ENCODE measurements around the gene OARD1.
"Not testable (repeated sequence)": the region's sequence is repeated elsewhere in the genome, so short reads cannot be mapped to it uniquely, and the experiment has no call there.

Gene OARD1, protein sequence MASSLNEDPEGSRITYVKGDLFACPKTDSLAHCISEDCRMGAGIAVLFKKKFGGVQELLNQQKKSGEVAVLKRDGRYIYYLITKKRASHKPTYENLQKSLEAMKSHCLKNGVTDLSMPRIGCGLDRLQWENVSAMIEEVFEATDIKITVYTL

DNA sequence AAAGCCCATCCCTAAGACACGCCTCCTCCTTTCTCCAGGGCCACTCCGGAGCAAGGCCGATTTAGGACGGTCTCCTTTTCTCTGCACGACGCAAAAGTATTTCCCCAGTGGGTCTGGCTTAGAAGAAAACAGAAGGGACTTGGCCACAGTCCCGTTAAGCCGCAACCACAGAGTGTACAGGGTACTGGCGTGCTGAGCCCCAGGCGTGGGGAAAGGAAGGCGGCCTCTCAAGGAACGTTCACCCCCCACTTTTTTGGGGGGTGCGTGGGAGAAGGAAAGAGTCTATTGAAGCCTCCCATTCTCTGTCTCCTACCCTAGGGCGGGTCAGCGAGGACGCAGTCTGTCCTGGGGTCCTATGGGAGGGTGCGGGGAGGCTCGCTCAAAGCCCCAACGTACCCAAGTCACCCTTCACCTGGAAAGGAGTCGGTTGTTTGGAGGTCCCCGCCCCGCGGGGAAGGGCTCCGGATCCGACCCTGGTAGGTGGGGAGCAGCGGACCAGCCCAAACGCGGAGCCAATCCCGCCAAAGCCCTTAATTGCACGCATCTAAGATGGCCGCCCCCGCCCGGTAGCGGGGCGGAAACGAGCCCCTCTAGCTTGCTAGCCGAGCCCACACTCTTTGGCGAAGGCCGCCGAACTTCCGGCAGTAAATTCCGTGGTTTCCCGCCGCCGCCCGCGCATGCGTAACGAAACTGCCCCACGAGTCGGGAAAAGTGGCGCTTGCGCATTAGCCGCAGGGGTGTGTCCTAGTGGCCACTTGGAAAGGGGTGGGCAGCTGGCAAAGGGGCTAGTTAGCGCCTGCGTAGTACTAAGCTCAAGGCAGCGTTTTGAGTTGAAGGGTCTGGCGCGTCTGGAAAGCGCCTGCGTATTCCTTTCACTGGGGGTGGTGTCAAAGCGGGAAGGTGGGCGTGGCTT lies at the start of gene OARD1:
Gene OARD1 (minus strand): TSS at position 434 of the 913 bp plus-strand sequence. CDS start 722 bp downstream, outside the sequence.
- DNase-seq (ENCODE audit: low read depth in 1 of 2, low spot score in 1 of 2): peak; percentile 99 to 100

DNA sequence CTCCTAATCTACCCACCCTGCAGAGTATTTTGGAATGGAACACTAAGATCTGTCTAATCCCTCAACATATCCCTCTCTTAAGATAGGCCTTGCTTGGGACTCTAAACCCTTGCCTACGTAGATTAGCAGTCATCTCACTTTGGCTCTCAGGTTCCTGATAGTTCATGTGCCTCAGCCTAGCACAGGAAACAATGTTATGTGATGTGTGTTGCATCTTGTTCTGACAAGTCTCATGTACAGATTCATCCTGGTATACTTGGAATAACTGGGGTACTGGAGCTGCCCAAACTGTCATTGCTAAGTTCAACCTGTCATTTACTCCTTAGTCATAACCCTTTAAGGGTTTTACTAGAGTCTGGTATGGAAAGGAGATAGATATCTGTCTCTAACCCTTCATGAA lies 47.9 kb upstream of the OARD1 start:
- DNase-seq (ENCODE audit: low read depth in 1 of 2, low spot score in 1 of 2): no peak

DNA sequence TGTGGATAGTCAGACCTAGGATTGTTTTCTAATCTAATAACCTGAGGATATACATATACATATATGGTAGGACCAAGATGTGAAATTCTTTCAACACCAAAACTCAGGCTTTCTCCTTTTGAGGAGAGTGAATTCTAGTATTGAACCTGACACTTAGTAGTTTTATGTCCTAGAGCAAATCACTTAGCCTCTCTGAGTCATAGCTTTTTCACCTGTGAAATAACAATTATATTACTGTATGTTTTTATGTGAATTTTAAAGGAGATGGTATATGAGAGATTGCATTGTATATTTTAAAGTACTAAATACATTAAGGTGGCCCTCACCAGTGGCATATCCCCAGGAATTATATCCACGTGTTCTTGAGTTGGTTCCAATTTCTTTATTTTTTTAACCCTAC lies 47.4 kb upstream of the OARD1 start:
- no peak for DNase-seq (ENCODE audit: low read depth in 1 of 2, low spot score in 1 of 2)

DNA sequence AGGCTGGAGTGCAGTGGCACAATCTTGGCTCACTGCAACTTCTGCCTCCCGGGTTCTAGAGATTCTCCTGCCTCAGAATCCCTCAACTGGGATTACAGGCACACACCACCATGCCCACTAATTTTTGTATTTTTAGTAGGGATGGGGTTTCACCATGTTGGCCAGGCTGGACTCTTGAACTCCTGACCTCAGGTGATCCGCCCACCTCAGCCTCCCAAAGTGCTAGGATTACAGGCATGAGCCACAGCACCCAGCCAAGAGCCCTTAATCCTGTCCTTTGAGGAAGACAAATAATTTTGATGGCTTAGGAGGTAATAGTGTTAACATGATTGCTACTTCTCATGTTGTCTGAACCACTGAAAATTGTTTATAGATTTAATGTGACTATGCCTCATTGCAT lies 42.9 kb upstream of the OARD1 start:
- DNase-seq (ENCODE audit: low read depth in 1 of 2, low spot score in 1 of 2): not testable (repeated sequence)

DNA sequence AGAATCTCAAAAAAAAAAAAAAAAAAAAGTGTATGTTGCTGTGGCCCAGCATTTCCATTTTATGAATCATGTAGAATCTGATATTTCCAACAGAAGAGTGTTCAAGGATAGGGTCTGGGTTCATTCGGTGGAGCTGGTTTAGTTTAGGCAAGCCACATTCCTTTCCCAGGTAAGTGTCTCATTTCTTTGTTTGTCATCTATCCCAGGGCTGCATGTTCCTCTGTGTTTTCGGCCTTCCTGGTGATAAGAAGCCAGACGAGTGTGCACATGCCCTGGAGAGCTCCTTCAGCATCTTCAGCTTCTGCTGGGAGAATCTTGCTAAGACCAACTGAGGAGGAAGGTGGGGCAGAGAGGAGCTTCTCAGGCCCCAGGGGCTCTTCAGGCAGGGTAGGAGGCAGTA lies 38.9 kb upstream of the OARD1 start:
- no peak for DNase-seq (ENCODE audit: low read depth in 1 of 2, low spot score in 1 of 2)

DNA sequence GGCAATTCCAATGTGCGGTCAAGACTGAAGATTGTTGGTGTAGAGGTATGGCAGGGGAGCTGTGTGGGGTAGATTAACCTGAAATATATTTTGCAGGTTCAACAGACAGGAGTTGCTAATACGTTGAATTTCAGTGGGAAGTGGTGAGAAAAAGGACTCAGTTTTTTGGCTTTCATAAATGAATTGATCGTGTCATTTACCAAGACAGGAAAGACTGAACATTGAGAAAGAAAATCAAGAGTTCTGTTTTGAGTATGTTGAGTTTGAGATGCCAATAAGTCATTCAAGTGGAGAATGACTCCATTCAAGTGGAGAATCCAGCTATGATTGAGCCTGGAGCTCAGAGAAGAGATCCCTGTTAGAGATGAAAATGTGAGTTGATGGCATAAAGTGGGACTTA lies 31.7 kb upstream of the OARD1 start:
- no peak for DNase-seq (ENCODE audit: low read depth in 1 of 2, low spot score in 1 of 2)

DNA sequence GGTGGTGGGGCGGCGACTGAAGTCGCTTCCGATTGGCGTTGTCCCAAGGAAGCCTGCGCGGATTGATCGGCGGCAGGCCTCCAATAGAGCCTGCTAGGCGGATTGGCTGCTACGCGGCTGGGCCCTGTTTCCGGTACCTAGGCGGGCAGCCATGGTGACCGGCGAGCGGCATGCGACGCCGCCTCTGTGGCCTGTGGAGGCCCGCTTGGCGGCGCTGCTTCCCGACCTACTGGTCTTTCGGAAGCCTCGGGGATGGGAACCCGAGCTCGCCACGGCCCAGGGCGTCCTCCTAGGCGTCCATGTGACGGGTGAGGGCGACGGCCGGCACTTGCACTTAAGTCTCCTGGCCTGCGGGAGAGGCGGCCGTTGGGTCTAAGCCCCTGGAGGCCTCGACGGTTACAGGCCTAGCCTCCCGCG lies 28.7 kb upstream of the OARD1 start:
- DNase-seq (ENCODE audit: low read depth in 1 of 2, low spot score in 1 of 2): peak in 1 of 2 donors; percentile 3

DNA sequence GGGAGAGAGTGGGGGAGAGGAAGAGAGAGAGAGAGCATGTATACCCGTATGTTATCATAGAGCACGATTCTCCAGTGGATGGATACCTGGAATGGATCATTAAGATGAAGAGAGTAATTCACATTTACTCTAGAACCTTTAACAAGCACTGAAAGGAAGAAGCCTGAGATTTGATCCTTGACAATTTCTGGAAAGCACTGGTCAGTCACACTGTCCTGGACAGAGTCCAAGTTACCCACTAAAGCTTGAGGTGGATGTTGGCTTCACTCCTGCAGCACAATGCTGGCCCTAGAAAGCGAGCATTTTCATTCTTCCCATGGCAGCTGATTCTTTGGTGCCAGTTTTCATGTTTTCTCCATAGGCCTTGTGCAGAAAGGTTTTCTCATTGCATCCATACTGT lies 26.2 kb upstream of the OARD1 start:
- DNase-seq (ENCODE audit: low read depth in 1 of 2, low spot score in 1 of 2): no peak

DNA sequence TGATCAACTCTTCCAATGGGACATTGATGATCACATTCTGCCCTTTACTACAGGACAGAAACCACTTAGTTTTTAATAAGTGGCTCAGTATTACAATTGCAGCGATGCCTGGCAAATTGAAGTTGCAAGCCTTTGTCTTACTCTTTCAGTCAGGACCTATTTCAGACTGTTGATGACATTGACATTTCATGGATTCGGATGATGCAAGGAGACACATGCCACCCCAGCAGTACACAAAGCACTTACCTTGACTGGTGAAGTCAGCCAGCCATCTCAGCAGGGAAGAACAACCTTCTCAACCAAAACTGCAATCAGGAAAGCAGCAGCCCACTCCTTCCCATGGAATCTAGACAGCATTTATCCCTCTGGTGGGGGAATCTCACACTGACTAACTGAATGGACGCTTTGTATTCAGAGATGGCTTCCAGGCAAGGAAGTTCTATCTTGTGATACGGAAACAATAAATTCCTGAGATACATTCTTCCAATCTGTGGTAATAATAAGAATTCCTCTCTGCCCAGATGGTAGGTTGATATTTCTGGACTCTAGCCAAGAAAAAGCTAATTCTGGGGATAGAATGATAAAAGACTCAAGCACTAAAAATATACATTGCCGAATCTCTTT lies 25.4 kb upstream of the OARD1 start:
- no peak for DNase-seq (ENCODE audit: low read depth in 1 of 2, low spot score in 1 of 2)

DNA sequence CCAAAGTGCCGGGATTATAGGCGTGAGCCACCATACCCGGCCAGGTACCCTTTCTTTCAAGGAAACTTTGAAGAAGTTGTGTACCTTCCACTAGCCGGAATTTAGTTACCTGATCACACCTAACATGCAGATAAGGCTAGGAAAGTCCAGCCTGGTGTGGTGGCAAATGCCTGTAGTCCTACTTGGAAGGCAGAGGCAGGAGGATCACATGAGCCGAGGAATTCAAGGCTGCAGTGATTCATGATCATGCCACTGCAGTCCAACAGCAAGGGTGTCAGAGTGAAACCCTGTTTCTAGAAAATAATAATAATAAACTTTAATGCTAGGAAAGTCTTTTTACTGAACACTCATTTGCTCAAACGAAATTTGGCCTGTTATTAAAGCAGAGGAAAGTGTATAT lies 21.6 kb upstream of the OARD1 start:
- DNase-seq (ENCODE audit: low read depth in 1 of 2, low spot score in 1 of 2): no peak

DNA sequence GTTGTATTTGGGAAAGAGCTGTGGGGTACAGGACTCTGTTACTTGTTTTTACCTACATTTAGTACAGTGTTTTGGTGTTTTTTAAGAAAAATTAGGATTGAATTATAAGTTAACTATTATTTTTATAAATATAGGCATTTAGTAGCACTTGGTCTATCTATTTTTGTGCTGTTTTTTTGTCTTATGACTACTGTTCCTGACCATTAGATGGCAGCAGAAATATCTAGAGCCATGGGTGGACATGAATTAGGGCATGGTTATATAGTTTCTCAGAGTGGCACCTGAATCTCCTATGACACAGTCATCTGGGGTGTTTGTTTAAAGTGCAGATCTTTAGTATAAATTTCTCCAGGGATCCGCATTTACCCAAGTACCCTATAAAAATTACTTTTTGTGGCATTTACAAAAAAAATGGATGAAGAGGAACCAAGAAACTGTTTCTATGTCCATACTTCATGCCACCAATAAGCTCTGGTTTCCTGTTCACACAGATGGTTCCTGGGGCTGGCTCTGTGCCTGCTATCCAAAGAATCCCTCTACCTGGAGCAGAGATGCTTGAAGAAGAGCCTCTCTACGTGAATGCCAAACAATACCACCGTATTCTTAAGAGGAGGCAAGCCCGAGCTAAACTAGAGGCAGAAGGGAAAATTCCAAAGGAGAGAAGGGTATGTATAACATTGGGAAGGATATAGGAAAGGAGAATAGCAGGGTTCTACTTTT lies 20.4 kb upstream of the OARD1 start:
- DNase-seq (ENCODE audit: low read depth in 1 of 2, low spot score in 1 of 2): no peak

DNA sequence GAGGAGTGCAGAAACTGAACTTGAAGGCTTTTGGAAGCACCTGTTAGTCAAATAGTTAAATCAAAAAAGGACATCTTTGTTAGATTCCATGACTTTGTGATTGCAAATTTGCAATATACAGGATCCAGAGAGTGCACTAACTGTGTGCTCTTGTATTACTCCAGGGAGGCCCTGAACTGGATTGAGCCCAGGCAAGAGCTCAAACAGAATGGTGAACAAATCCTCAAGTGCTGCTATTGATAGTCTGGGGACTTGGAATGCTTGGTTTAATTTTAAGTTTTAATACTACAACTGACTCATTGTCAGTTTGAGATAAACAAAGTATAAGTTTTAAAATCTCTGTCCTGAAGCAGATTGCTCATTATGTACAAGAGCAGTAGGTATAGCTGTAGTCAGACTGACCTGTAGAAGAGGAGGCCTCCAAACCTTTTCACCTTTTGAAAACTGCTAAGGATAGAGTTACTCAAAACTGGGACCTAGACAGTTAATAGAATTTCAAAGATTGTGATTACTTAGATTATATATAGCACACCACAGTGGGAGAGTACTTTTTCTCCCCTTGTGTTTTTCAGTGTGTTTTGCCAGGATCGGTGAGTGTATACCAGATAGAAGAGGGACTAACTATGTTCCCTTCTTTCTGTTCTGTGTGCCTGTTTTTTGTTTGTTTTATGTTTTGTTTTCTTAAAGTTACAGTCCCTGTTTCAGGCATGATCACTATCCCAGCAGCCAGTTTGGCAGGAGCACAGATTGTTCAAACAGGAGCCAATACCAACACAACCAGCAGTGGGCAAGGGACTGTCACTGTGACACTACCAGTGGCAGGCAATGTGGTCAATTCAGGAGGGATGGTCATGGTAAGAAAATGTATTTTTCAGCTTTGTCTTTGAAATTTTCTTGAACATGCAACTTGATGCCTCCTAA lies 18.9 kb upstream of the OARD1 start:
- DNase-seq (ENCODE audit: low read depth in 1 of 2, low spot score in 1 of 2): no peak

DNA sequence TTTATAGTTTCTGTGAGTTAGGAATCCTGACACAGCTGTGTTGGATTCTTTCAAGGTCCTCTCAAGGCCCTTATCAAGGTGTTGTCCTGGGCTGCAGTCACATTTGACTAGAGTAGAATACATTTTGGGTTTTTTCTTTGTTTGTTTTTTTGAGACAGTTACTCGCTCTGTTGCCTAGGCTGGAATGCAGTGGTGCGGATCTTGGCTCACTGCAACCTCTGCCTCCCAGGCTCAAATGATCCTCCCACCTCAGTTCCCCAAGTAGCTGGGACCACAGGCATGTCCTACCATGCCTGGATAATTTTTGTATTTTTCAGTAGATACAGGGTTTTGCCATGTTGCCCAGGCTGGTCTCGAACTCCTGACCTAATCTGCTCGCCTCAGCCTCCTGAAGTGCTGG lies 16.3 kb upstream of the OARD1 start:
- no peak for DNase-seq (ENCODE audit: low read depth in 1 of 2, low spot score in 1 of 2)

DNA sequence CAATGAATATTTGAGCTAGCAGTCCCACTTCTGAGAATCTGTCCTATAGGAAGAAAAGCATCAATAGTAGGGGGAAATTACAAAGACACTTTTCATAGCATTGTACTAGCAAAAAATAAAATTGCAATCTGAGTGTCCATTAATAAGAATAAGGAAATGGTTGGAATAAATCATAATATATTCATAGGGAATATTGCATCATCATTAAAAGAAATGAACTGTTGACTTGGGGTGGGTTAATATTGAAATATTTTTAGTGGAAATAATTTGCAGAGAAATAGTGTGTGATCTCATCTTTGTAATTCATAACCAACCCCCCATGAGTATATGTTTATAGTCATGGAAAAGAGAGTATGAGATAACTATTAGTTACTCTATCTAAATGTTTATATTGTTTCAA lies 13.0 kb upstream of the OARD1 start:
- no peak for DNase-seq (ENCODE audit: low read depth in 1 of 2, low spot score in 1 of 2)

DNA sequence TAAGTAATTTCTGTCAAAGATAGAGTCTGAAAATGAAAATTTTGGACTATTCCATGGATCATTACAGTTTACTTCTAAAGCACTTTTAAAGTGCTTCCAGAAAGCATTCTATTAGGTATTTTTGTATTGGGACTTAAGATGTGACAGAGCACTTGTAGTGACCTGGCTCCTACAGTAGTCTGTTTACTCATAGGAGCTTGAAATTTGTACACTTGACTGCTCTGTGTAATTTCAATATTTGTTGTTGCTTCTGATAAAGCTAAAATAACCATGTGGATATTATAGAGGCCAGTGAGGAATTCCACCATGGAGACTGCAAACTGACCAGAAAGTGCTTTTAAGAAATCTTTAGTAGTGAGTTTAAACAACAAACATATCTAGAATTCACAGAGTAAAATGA lies 10.9 kb upstream of the OARD1 start:
- DNase-seq (ENCODE audit: low read depth in 1 of 2, low spot score in 1 of 2): no peak

DNA sequence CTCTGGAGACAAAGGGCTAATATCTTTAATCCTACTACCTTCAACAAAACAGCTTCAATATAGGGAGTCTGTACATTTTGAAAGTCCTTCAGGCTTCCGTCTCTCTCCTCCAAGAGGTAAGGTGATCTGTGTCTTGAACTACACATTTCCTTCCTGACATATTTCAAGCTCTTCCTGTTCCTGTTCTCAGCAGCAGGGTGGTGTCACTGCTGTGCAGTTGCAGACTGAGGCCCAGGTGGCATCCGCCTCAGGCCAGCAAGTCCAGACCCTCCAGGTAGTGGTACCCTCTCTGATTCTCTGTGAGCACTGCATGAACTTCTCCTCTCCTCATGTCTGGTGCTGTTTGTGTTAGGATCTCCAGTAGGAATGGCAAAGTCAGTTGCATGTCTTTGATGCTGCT lies 8.5 kb upstream of the OARD1 start:
- DNase-seq (ENCODE audit: low read depth in 1 of 2, low spot score in 1 of 2): no peak

DNA sequence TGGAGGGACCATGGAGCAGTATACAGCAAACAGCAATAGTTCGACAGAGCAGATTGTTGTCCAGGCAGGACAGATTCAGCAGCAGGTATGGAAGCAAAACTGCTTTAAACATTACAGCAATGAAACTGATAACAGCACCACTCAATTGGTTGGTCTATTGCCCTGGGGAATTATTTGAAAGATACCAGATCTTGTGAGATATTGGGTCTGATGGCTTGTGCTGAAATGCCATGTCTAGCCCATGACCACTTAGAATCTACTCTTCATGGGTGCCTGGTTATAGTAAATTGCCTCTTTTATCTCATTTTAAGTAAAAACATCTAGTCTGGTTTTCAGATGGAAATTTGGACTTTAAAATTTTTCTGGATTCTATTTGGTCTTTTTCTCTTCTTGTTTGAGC lies 6.9 kb upstream of the OARD1 start:
- no peak for DNase-seq (ENCODE audit: low read depth in 1 of 2, low spot score in 1 of 2)

DNA sequence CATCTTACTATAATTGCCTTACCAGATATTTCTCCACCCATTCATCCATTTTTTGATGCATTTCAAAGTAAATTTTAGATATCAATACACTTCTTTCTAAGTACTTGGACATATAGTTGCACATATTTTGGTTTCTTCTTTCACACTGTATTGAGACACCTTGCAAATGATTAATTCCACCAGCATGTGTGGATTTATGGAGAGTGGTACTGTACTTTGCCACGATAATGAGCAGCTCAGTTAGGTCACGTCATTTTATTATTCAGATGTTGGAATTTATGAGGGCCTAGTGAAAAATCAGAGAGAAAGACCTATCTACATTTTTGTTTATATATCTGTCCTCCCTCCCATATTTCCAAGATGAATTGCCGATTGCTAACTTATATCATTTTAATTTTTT lies 5.9 kb upstream of the OARD1 start:
- no peak for DNase-seq (ENCODE audit: low read depth in 1 of 2, low spot score in 1 of 2)

DNA sequence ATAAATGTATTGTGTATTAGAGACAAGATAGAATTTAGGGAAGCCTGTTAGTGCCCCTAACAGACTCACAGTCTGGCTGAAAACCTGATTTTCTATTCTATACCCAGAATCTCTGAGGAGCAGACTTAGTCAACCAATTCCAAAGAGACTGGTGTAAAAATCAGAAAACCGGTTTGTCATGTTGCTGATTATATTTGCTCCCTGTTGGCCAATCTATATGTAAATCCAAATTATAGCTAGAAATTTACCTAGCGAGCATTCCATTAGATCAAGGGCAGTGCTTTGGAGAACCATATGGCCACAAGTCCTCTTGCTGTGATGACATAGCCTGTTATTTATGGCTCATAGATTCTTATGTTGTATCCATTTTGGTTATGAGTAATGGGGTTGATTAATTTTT lies 5.4 kb upstream of the OARD1 start:
- no peak for DNase-seq (ENCODE audit: low read depth in 1 of 2, low spot score in 1 of 2)

Data from stimulated activated CD4-positive, alpha-beta T cell treated with anti-CD3 and anti-CD28 coated beads, Interleukin-15, amount 100 ng/mL, for 1 hour (primary cell).